ENCODE data around the gene DRG1. TPM values are rescaled to one million over a fixed set of nuclear protein-coding genes. Genes with fewer than 3 reads are reported as not detected.
"Not testable (repeated sequence)": the region's sequence is repeated elsewhere in the genome, so short reads cannot be mapped to it uniquely, and the experiment has no call there.

DRG1 gene
- total RNA-seq, 3 donors from 2014 or later (not counting 1 experiment from before 2014, with no cell fraction given), result 50.2 to 60.3 (median 55.4) TPM

- WGBS (ENCODE audit: insufficient coverage), result 61% methylated on average over 3 of the region's 3 CpGs
- Histone ChIP-seq H3K27ac (ENCODE audit: low read length) (no peak overlapping the region), H3K27me3 (ENCODE audit: control insufficient read depth, insufficient read depth, low read length) (no peaks in the 10 kb centered on the region), H3K4me1 (ENCODE audit: control insufficient read depth, insufficient read depth, low read length) (no peaks in the 10 kb centered on the region), H3K4me3 (ENCODE audit: low read length) (no peak overlapping the region), H3K36me3 (ENCODE audit: control insufficient read depth, insufficient read depth, low read length) (no peaks in the 10 kb centered on the region), H3K9me3 (ENCODE audit: control insufficient read depth, insufficient read depth, low read length) (no peaks in the 10 kb centered on the region)
- DNase-seq (no peak), ATAC-seq (no peak)
- Mint-ChIP-seq H3K27ac (no peak overlapping the region), H3K9me3 (no peaks in the 10 kb centered on the region), H3K4me3 (no peak overlapping the region), H3K4me1 (no peaks in the 10 kb centered on the region), H3K27me3 (ENCODE audit: low read depth in 2 of 2) (no peaks in the 10 kb centered on the region), H3K36me3 (no peaks in the 10 kb centered on the region)
- intact Hi-C loops (cut with micrococcal nuclease), result no loop called here
- no peak for TF ChIP-seq CTCF (IDR thresholded peaks at IDR 0.05)
Measured at GRCh38 chr22:31367426-31367825, 32.0 kb upstream of the DRG1 start.

GRCh38 chr22:31377612-31378011 lies 21.8 kb upstream of the DRG1 start:
- intact Hi-C loops (cut with micrococcal nuclease), result no loop called here
- Mint-ChIP-seq H3K36me3 (no peaks in the 10 kb centered on the region), H3K9me3 (no peaks in the 10 kb centered on the region), H3K4me3 (no peak overlapping the region), H3K27ac (no peak overlapping the region), H3K27me3 (ENCODE audit: low read depth in 2 of 2) (no peaks in the 10 kb centered on the region), H3K4me1 (no peaks in the 10 kb centered on the region)
- Histone ChIP-seq H3K9me3 (ENCODE audit: control insufficient read depth, insufficient read depth, low read length) (no peaks in the 10 kb centered on the region), H3K27me3 (ENCODE audit: control insufficient read depth, insufficient read depth, low read length) (no peaks in the 10 kb centered on the region), H3K4me1 (ENCODE audit: control insufficient read depth, insufficient read depth, low read length) (no peaks in the 10 kb centered on the region), H3K36me3 (ENCODE audit: control insufficient read depth, insufficient read depth, low read length) (no peaks in the 10 kb centered on the region), H3K4me3 (ENCODE audit: low read length) (no peak overlapping the region), H3K27ac (ENCODE audit: low read length) (no peak overlapping the region)
- 89% methylated on average over 3 of the region's 3 CpGs for WGBS (ENCODE audit: insufficient coverage)
- DNase-seq, result no peak
- ATAC-seq, result no peak
- no peak for TF ChIP-seq CTCF (IDR thresholded peaks at IDR 0.05)

GRCh38 chr22:31378123-31378522 lies 21.3 kb upstream of the DRG1 start:
- Mint-ChIP-seq H3K9me3 (no peaks in the 10 kb centered on the region), H3K27me3 (ENCODE audit: low read depth in 2 of 2) (no peaks in the 10 kb centered on the region), H3K27ac (no peak overlapping the region), H3K4me1 (no peaks in the 10 kb centered on the region), H3K4me3 (no peak overlapping the region), H3K36me3 (no peaks in the 10 kb centered on the region)
- Histone ChIP-seq H3K27ac (ENCODE audit: low read length) (no peak overlapping the region), H3K4me3 (ENCODE audit: low read length) (no peak overlapping the region), H3K36me3 (ENCODE audit: control insufficient read depth, insufficient read depth, low read length) (no peaks in the 10 kb centered on the region), H3K4me1 (ENCODE audit: control insufficient read depth, insufficient read depth, low read length) (no peaks in the 10 kb centered on the region), H3K27me3 (ENCODE audit: control insufficient read depth, insufficient read depth, low read length) (no peaks in the 10 kb centered on the region), H3K9me3 (ENCODE audit: control insufficient read depth, insufficient read depth, low read length) (no peaks in the 10 kb centered on the region)
- DNase-seq (no peak), ATAC-seq (no peak)
- TF ChIP-seq CTCF (IDR thresholded peaks at IDR 0.05), result no peak
- intact Hi-C loops (cut with micrococcal nuclease), result no loop called here
- 100% methylated on average over 3 of the region's 3 CpGs for WGBS (ENCODE audit: insufficient coverage)

GRCh38 chr22:31378651-31379050 lies 20.8 kb upstream of the DRG1 start:
- whole genome bisulfite sequencing (ENCODE audit: insufficient coverage), result 83% methylated on average over 6 of the region's 6 CpGs

More at GRCh38 chr22:31378651-31379050, 20.8 kb upstream of the DRG1 start:
- DNase-seq; intact Hi-C loops (cut with micrococcal nuclease); H3K4me1 Mint-ChIP-seq; ATAC-seq; H3K4me3 Mint-ChIP-seq; H3K27me3 Mint-ChIP-seq (ENCODE audit: low read depth in 2 of 2); H3K27ac Mint-ChIP-seq; H3K27me3 ChIP-seq (ENCODE audit: control insufficient read depth, insufficient read depth, low read length); H3K36me3 Mint-ChIP-seq; H3K9me3 Mint-ChIP-seq; H3K4me3 ChIP-seq (ENCODE audit: low read length); H3K27ac ChIP-seq (ENCODE audit: low read length); H3K9me3 ChIP-seq (ENCODE audit: control insufficient read depth, insufficient read depth, low read length); H3K4me1 ChIP-seq (ENCODE audit: control insufficient read depth, insufficient read depth, low read length); H3K36me3 ChIP-seq (ENCODE audit: control insufficient read depth, insufficient read depth, low read length): not testable (repeated sequence)

Measured in natural killer cell (primary cell).